SU-DHL-6 (cell line): ENCODE measurements around the gene C19orf85.

ENCODE experiments used
- H2AFZ ChIP-seq: fragments of 200-600 bp; sonication (generic); 2 replicates; pipeline ENCODE4 v1.6.1; 2014; ENCODE audit warnings: low read depth, mild to moderate bottlenecking, moderate library complexity, mixed read lengths, antibody characterized with exemption, low read length; ENCODE audit not compliant: severe bottlenecking
- H3F3A ChIP-seq: fragments of 200-600 bp; shearing (Covaris generic); 2 replicates; pipeline ENCODE4 v1.6.0; 2016; ENCODE audit warnings: antibody characterized with exemption, mild to moderate bottlenecking; ENCODE audit not compliant: insufficient read depth
- H3K27ac ChIP-seq: fragments of 200-600 bp; sonication (generic); 2 replicates; pipeline ENCODE4 v1.5.1; 2016; ENCODE audit warnings: low read depth, mild to moderate bottlenecking, low read length, moderate library complexity, mixed read lengths
- H3K27me3 ChIP-seq: fragments of 200-600 bp; sonication (generic), shearing (Covaris generic); 2 replicates; pipeline ENCODE4 v1.6.0; 2014; ENCODE audit warnings: mild to moderate bottlenecking, low read length
- H3K36me3 ChIP-seq: fragments of 200-600 bp; sonication (generic); 2 replicates; pipeline ENCODE4 v1.6.1; 2014; ENCODE audit warnings: mild to moderate bottlenecking, low read length, mixed read lengths
- H3K4me2 ChIP-seq: fragments of 300-600, 200-600 bp; shearing (Covaris generic), sonication (generic); 2 replicates; pipeline ENCODE4 v1.6.0; 2014; ENCODE audit warnings: low read length, low read depth, mild to moderate bottlenecking; ENCODE audit not compliant: poor library complexity, severe bottlenecking
- H3K4me3 ChIP-seq: fragments of 200-600 bp; sonication (generic); 2 replicates; pipeline ENCODE4 v1.5.1; 2014; ENCODE audit warnings: antibody characterized with exemption, low read length, mild to moderate bottlenecking, mixed read lengths; ENCODE audit not compliant: insufficient read depth, poor library complexity, severe bottlenecking
- H3K79me2 ChIP-seq: fragments of 200-600 bp; sonication (generic); 2 replicates; pipeline ENCODE4 v1.6.1; 2014; ENCODE audit warnings: mild to moderate bottlenecking, low read length, moderate library complexity; ENCODE audit not compliant: insufficient read depth
- H3K9ac ChIP-seq: fragments of 200-600 bp; sonication (generic); 2 replicates; pipeline ENCODE4 v1.7.0; 2014; ENCODE audit warnings: mild to moderate bottlenecking, low read length
- H3K9me2 ChIP-seq: fragments of 200-600 bp; sonication (generic); replicated peaks from 2 replicates; pipeline ENCODE4 v1.6.1; 2014; ENCODE audit warnings: low read length; ENCODE audit not compliant: insufficient read depth
- H3K9me3 ChIP-seq: fragments of 200-600 bp; sonication (generic); 2 replicates; pipeline ENCODE4 v1.6.1; 2014; ENCODE audit warnings: low read length, mixed read lengths; ENCODE audit not compliant: insufficient read depth
- H4K20me1 ChIP-seq: fragments of 200-600 bp; sonication (generic); 2 replicates; pipeline ENCODE4 v1.6.1; 2014; ENCODE audit warnings: low read depth, mild to moderate bottlenecking, antibody characterized with exemption, low read length, moderate library complexity, mixed read lengths
- CTCF ChIP-seq: fragments of 200-600 bp; sonication (generic); IDR thresholded peaks from one replicate; pipeline ENCODE4 v1.5.1; 2017; ENCODE audit warnings: antibody characterized with exemption, mild to moderate bottlenecking, low read length, moderate library complexity; ENCODE audit not compliant: insufficient read depth, poor library complexity, severe bottlenecking
- EZH2phosphoT487 ChIP-seq: fragments of 200-600 bp; sonication (generic), shearing (Covaris generic); conservative IDR thresholded peaks from 2 replicates; pipeline ENCODE4 v1.6.1; 2018; ENCODE audit warnings: mild to moderate bottlenecking, antibody characterized with exemption, low read length, moderate library complexity, mixed read lengths

The C19orf85 gene

GRCh38 chr19:55493052-55493644 lies 28.6 kb upstream of the C19orf85 start:
- Histone ChIP-seq H3K79me2 (no peaks in the 10 kb centered on the region), H3K27me3 (no peaks in the 10 kb centered on the region), H4K20me1 (no peaks in the 10 kb centered on the region), H3K4me2 (no peak overlapping the region), H3K27ac (no peak overlapping the region), H3K9me3 (no peaks in the 10 kb centered on the region), H3K4me3 (no peak overlapping the region), H2AFZ (no peak overlapping the region), H3K9ac (no peak overlapping the region), H3K36me3 (no peaks in the 10 kb centered on the region), H3F3A (no peaks in the 10 kb centered on the region), H3K9me2 (no peaks in the 10 kb centered on the region)
- TF ChIP-seq EZH2phosphoT487 (no peak), CTCF (no peak)

- Histone ChIP-seq H3K27ac (no peak overlapping the region), H3K4me3 (no peak overlapping the region), H3K9ac (no peak overlapping the region), H3K36me3 (no peaks in the 10 kb centered on the region), H3K4me2 (no peak overlapping the region), H2AFZ (no peak overlapping the region), H4K20me1 (no peaks in the 10 kb centered on the region), H3K9me3 (no peaks in the 10 kb centered on the region), H3K79me2 (no peaks in the 10 kb centered on the region), H3F3A (no peaks in the 10 kb centered on the region), H3K27me3 (no peaks in the 10 kb centered on the region), H3K9me2 (no peaks in the 10 kb centered on the region)
- TF ChIP-seq CTCF = no peak
- no peak for TF ChIP-seq EZH2phosphoT487
Observed at GRCh38 chr19:55492362-55492944, 27.9 kb upstream of the C19orf85 start.

- Histone ChIP-seq H3K4me3 (no peak overlapping the region), H3K27ac (no peak overlapping the region), H3K9ac (no peak overlapping the region), H2AFZ (no peak overlapping the region), H3K4me2 (no peak overlapping the region), H4K20me1 (no peaks in the 10 kb centered on the region), H3F3A (0 out of 2 replicates have a peak, but pooled peaks cover 3% of the 10 kb centered on the region), H3K79me2 (no peaks in the 10 kb centered on the region), H3K9me2 (no peaks in the 10 kb centered on the region), H3K9me3 (no peaks in the 10 kb centered on the region), H3K36me3 (no peaks in the 10 kb centered on the region), H3K27me3 (no peaks in the 10 kb centered on the region)
- TF ChIP-seq CTCF (no peak), EZH2phosphoT487 (no peak)
Observed at GRCh38 chr19:55491546-55492360, 27.2 kb upstream of the C19orf85 start.
